Measurements from ENCODE around the gene MRGPRD. TPM values are rescaled to one million over a fixed set of nuclear protein-coding genes. Genes with fewer than 3 reads are reported as not detected.

Gene MRGPRD
- total RNA-seq, 2 experiments from 2014 or later: not detected

GRCh38 chr11:69010361-69010891, 29.6 kb upstream of the MRGPRD start:
- peaks cover 23% of the 10 kb centered on the region for H3K27me3 Mint-ChIP-seq
- H3K4me1 Mint-ChIP-seq (ENCODE audit: low read depth): no peaks in the 10 kb centered on the region
- H3K27ac Mint-ChIP-seq: no peak overlapping the region
- intact Hi-C loops (cut with micrococcal nuclease): no loop called here
- ChIA-PET POLR2A (interaction anchor here (0.6 kb wide), 1 partner anchor 14 kb away, joined by 3 read pairs; no protein-coding TSS in a partner anchor), CTCF (no interaction called here)
- TF ChIP-seq, protein P1, sequence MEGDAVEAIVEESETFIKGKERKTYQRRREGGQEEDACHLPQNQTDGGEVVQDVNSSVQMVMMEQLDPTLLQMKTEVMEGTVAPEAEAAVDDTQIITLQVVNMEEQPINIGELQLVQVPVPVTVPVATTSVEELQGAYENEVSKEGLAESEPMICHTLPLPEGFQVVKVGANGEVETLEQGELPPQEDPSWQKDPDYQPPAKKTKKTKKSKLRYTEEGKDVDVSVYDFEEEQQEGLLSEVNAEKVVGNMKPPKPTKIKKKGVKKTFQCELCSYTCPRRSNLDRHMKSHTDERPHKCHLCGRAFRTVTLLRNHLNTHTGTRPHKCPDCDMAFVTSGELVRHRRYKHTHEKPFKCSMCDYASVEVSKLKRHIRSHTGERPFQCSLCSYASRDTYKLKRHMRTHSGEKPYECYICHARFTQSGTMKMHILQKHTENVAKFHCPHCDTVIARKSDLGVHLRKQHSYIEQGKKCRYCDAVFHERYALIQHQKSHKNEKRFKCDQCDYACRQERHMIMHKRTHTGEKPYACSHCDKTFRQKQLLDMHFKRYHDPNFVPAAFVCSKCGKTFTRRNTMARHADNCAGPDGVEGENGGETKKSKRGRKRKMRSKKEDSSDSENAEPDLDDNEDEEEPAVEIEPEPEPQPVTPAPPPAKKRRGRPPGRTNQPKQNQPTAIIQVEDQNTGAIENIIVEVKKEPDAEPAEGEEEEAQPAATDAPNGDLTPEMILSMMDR (IDR thresholded peaks at IDR 0.05): no peak
- DNase-seq: no peak
- no peaks in the 10 kb centered on the region for H3K36me3 Mint-ChIP-seq (ENCODE audit: low read depth)
- ATAC-seq: no peak
- H3K9me3 Mint-ChIP-seq: no peaks in the 10 kb centered on the region
- no peak overlapping the region for H3K4me3 Mint-ChIP-seq

GRCh38 chr11:69009441-69010211, 28.8 kb upstream of the MRGPRD start:
- Mint-ChIP-seq H3K4me3 (no peak overlapping the region), H3K36me3 (ENCODE audit: low read depth) (no peaks in the 10 kb centered on the region), H3K4me1 (ENCODE audit: low read depth) (no peaks in the 10 kb centered on the region), H3K27ac (no peak overlapping the region), H3K9me3 (no peaks in the 10 kb centered on the region), H3K27me3 (peaks cover 23% of the 10 kb centered on the region)
- POLR2A ChIA-PET: no interaction called here
- intact Hi-C loops (cut with micrococcal nuclease): no loop called here
- ATAC-seq: no peak
- TF ChIP-seq, protein P1 (IDR thresholded peaks at IDR 0.05): no peak
- DNase-seq: no peak
- CTCF ChIA-PET: no interaction called here

- intact Hi-C loops (cut with micrococcal nuclease): no loop called here
- H3K4me3 Mint-ChIP-seq: no peak overlapping the region
- TF ChIP-seq, protein P1 (IDR thresholded peaks at IDR 0.05): no peak
- POLR2A ChIA-PET: no interaction called here
- H3K36me3 Mint-ChIP-seq (ENCODE audit: low read depth): no peaks in the 10 kb centered on the region
- H3K27me3 Mint-ChIP-seq: peaks cover 23% of the 10 kb centered on the region
- H3K9me3 Mint-ChIP-seq: no peaks in the 10 kb centered on the region
- no peak for ATAC-seq
- H3K27ac Mint-ChIP-seq: no peak overlapping the region
- no peaks in the 10 kb centered on the region for H3K4me1 Mint-ChIP-seq (ENCODE audit: low read depth)
- DNase-seq: no peak
- CTCF ChIA-PET: interaction anchor here (1.1 kb wide), 1 partner anchor 36 kb away, joined by 3 read pairs; no protein-coding TSS in a partner anchor
These were observed 28.1 kb upstream of the MRGPRD start for GRCh38 chr11:69008737-69009440.

DNA sequence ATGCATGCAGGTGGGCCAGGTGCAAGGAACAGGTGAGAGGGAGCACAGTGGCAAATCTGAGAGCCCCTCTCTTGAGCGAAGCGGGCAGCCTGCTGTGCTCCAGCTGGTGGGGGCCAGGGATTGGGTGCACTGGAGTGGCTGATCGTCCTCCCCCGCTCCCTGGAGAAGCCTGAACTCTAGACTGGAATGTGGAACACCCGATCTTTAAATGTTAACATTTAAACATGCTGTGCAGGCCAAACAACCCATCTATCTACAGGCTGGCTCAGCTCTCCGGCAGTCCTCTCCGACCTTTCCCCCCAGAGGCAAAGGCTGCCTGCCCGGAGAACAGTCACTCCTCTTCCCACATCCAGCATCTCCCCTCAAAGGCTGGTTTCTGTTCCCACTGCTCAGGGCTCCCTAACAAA, 27.2 kb upstream of the MRGPRD start:
- Mint-ChIP-seq H3K4me3 (no peak overlapping the region), H3K36me3 (ENCODE audit: low read depth) (no peaks in the 10 kb centered on the region), H3K27ac (no peak overlapping the region), H3K9me3 (no peaks in the 10 kb centered on the region), H3K4me1 (ENCODE audit: low read depth) (no peaks in the 10 kb centered on the region), H3K27me3 (peaks cover 21% of the 10 kb centered on the region)
- TF ChIP-seq, protein P1 (IDR thresholded peaks at IDR 0.05): no peak
- ChIA-PET CTCF (interaction anchor here (1.1 kb wide), 1 partner anchor 37 kb away, joined by 3 read pairs; no protein-coding TSS in a partner anchor), POLR2A (no interaction called here)
- ATAC-seq (no peak), DNase-seq (no peak)
- intact Hi-C loops (cut with micrococcal nuclease): no loop called here

DNA sequence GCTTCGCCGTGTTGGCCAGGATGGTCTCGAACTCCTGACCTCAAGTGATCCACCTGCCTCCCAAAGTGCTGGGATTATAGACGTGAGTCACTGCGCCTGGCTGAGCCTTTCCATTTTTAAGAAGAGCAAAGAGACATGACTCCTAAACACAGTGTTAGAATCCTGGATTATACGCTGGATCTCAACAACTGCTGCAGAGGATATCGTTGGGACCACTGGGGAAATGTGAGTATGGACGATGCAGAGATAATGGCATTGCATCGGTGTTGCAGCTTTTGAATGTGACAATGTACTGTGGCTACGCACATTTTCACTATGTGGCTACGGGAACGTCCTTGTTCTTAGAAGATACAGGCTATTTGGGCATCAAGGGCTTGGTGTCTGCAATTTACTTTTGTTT, 26.0 kb upstream of the MRGPRD start:
- no peak for ATAC-seq
- Mint-ChIP-seq H3K4me1 (ENCODE audit: low read depth) (no peaks in the 10 kb centered on the region), H3K36me3 (ENCODE audit: low read depth) (no peaks in the 10 kb centered on the region), H3K9me3 (no peaks in the 10 kb centered on the region), H3K27ac (no peak overlapping the region), H3K4me3 (no peak overlapping the region), H3K27me3 (peaks cover 14% of the 10 kb centered on the region)
- ChIA-PET CTCF (no interaction called here), POLR2A (no interaction called here)
- intact Hi-C loops (cut with micrococcal nuclease): no loop called here
- no peak for DNase-seq
- TF ChIP-seq, protein P1 (IDR thresholded peaks at IDR 0.05): no peak

Measured in activated CD8-positive, alpha-beta T cell treated with anti-CD3 and anti-CD28 coated beads for 36 hours (primary cell).